Activated T-cell treated with anti-CD3 and anti-CD28 coated beads, Interleukin-2, amount 50 U/mL, for 1 hour (primary cell): ENCODE results near the gene PLAAT1.

Source experiments
- DNase-seq: peaks from one replicate; pipeline ENCODE4 v3.0.0-alpha.2; 2020

PLAAT1 gene

GRCh38 chr3:193240850-193241706 lies at the start of gene PLAAT1:
Gene PLAAT1, plus strand, starts transcription at chr3:193241222. Its CDS starts 14,429 bp downstream, at chr3:193255651.
- DNase-seq = no peak

- DNase-seq = no peak
These were observed 46.7 kb upstream of the PLAAT1 start for GRCh38 chr3:193194371-193194770.

GRCh38 chr3:193196746-193197145 lies 44.3 kb upstream of the PLAAT1 start:
- DNase-seq = no peak

- DNase-seq = no peak
These were observed 33.4 kb upstream of the PLAAT1 start for GRCh38 chr3:193207290-193208273.

GRCh38 chr3:193210618-193211017 lies 30.4 kb upstream of the PLAAT1 start:
- DNase-seq = no peak

GRCh38 chr3:193211173-193211572 lies 29.8 kb upstream of the PLAAT1 start:
- DNase-seq = no peak

- no peak for DNase-seq
These were observed 29.0 kb upstream of the PLAAT1 start for GRCh38 chr3:193211984-193212383.

GRCh38 chr3:193212844-193213243 lies 28.2 kb upstream of the PLAAT1 start:
- no peak for DNase-seq

- DNase-seq = no peak
These were observed 26.6 kb upstream of the PLAAT1 start for GRCh38 chr3:193214445-193214844.

- DNase-seq = no peak
These were observed 15.5 kb upstream of the PLAAT1 start for GRCh38 chr3:193225302-193226125.

- no peak for DNase-seq
These were observed 12.8 kb upstream of the PLAAT1 start for GRCh38 chr3:193228206-193228605.

GRCh38 chr3:193229851-193230420 lies 11.1 kb upstream of the PLAAT1 start:
- DNase-seq = no peak

- DNase-seq = no peak
These were observed 10.4 kb upstream of the PLAAT1 start for GRCh38 chr3:193230610-193231009.

GRCh38 chr3:193231201-193231600 lies 9.8 kb upstream of the PLAAT1 start:
- DNase-seq = no peak

GRCh38 chr3:193236599-193236998 lies 4.4 kb upstream of the PLAAT1 start:
- no peak for DNase-seq

- no peak for DNase-seq
These were observed 4.0 kb upstream of the PLAAT1 start for GRCh38 chr3:193237030-193237429.

- no peak for DNase-seq
These were observed 579 bp upstream of the PLAAT1 start for GRCh38 chr3:193240436-193240849.

GRCh38 chr3:193241716-193242115 lies 694 bp downstream of the PLAAT1 start:
- DNase-seq = no peak

- DNase-seq = no peak
These were observed 2.5 kb downstream of the PLAAT1 start for GRCh38 chr3:193243571-193243970.

GRCh38 chr3:193248848-193249468 lies 7.9 kb downstream of the PLAAT1 start:
- DNase-seq = no peak

- no peak for DNase-seq
These were observed 9.5 kb downstream of the PLAAT1 start for GRCh38 chr3:193250492-193250891.
